Activated CD4-positive, alpha-beta memory T cell treated with anti-CD3 and anti-CD28 coated beads for 36 hours (primary cell): Measurements from ENCODE around the gene RAC3. TPM values are rescaled to one million over a fixed set of nuclear protein-coding genes. Genes with fewer than 3 reads are reported as not detected.
A peak's percentile ranks its signal among the peaks of the same experiment; 100 is the strongest.

Experiments
- CTCF ChIA-PET: fragments of 350-600 bp; sonication (Branson Sonifier 250); formaldehyde crosslinking; loops from one replicate; lab custom pipeline; 2021; ENCODE audit warnings: antibody characterized with exemption, inconsistent platforms; lab: Charles Lee
- POLR2A ChIA-PET: fragments of 350-600 bp; sonication (Branson Sonifier 250); formaldehyde crosslinking; loops from one replicate; lab custom pipeline; 2021; ENCODE audit warnings: antibody characterized with exemption; lab: Charles Lee
- DNase-seq: peaks from one replicate; pipeline ENCODE4 v3.0.0-alpha.2; 2020
- H3K27ac Mint-ChIP-seq: one replicate; pipeline ENCODE4 v1.8.0; 2021; ENCODE audit warnings: mixed read lengths
- H3K27me3 Mint-ChIP-seq: one replicate; pipeline ENCODE4 v1.8.0; 2021; ENCODE audit warnings: mixed read lengths
- H3K36me3 Mint-ChIP-seq: one replicate; pipeline ENCODE4 v1.8.0; 2021; ENCODE audit warnings: mixed read lengths
- H3K4me1 Mint-ChIP-seq: one replicate; pipeline ENCODE4 v1.8.0; 2021; ENCODE audit warnings: low read depth, mixed read lengths
- H3K4me3 Mint-ChIP-seq: one replicate; pipeline ENCODE4 v1.8.0; 2021; ENCODE audit warnings: mild to moderate bottlenecking, mixed read lengths
- H3K9me3 Mint-ChIP-seq: one replicate; pipeline ENCODE4 v1.8.0; 2021; ENCODE audit warnings: mixed read lengths
- intact Hi-C: fragments of 100-400 bp; cut with micrococcal nuclease; formaldehyde crosslinking; loops from one replicate; pipeline ENCODE4 v1.15.1; 2023
- total RNA-seq, 2 experiments: library from RNA; stranded (reverse); gene quantifications; one replicate each; pipeline ENCODE4 v1.2.3, GENCODE V29; 2021

RAC3 gene
- 1 to 10 TPM; 6.3 to 8.1 TPM for total RNA-seq

DNA sequence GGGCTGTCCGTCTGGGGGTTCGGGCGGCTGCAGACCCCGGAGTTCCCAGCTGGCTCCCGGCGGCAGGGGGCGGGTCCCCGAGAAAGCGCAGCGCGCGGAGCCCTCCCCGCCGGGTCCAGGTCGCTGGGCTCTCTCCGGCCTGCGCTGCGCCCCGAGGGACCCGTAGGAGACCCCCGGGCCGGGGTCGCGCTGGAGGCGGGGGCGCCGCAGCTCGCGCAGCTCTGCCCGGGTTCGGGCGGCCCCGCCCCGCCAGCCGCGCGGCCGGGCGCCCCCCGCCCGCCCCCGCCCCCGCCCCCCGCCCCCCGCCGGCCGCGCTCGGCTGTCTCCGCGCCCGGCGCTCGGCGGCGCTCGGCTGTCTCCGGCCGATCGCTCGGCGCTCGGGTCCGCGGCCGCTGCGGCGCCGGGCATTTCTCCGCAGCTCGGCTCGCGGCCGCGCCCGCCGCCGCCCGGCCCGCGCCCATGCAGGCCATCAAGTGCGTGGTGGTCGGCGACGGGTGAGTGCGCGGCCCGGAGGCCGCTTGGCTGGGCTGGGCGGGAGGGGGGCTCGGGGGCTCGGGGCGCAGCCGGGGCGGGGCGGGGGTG, at the start of gene RAC3:
RAC3 (plus strand) TSS at position 376 of the 582 bp plus-strand sequence; CDS start at position 460, 84 bp downstream.
- Mint-ChIP-seq H3K4me3 (peak within 1 kb of the TSS; percentile 76), H3K27ac (no peak within 1 kb of the TSS), H3K4me1 (peaks cover 14% of the 10 kb centered on the region), H3K27me3 (no peaks in the 10 kb centered on the region), H3K9me3 (no peaks in the 10 kb centered on the region), H3K36me3 (peaks cover 8% of the 10 kb centered on the region)
- CTCF ChIA-PET = interaction anchor here (1.0 to 4.9 kb wide), 11 partner anchors 11 to 383 kb away, joined by 3 to 54 read pairs (median 4); partner anchors contain the start of genes CENPX, GPS1 and RFNG
- no peak for DNase-seq
- intact Hi-C loops = loop anchor here (2.0 to 10.0 kb wide), 2 partner anchors 67 to 383 kb away; partner anchors contain the start of genes FASN, HEXD and OGFOD3
- POLR2A ChIA-PET = no interaction called here

DNA sequence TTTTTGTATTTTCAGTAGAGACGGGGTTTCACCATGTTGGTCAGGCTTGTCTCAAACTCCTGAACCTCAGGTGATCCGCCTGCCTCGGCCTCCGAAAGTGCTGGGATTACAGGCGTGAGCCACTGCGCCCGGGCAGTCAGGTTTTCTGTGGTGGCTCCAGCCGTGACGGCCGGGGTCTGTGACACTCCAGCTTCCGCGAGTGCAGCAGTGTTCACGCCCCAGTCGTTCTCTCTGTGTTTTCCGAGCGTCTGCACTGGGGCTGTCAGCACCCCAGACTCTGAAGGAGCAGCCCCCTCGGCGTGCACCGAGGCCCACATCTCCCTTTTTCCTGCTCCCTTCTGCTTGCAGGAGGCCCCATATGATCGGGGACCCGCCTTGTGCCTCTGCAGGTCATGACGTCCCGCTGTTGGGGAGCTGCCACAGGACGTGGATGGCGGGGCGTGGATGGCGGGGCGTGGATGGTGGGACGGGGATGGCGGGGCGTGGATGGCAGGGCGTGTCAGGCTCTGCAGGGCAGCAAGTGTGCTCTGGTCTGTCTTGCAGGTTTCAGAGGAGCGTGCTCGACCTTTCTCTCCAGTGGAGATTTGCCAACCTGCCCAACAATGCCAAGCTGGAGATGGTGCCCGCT, 48.4 kb upstream of the RAC3 start:
- intact Hi-C loops = no loop called here

DNA sequence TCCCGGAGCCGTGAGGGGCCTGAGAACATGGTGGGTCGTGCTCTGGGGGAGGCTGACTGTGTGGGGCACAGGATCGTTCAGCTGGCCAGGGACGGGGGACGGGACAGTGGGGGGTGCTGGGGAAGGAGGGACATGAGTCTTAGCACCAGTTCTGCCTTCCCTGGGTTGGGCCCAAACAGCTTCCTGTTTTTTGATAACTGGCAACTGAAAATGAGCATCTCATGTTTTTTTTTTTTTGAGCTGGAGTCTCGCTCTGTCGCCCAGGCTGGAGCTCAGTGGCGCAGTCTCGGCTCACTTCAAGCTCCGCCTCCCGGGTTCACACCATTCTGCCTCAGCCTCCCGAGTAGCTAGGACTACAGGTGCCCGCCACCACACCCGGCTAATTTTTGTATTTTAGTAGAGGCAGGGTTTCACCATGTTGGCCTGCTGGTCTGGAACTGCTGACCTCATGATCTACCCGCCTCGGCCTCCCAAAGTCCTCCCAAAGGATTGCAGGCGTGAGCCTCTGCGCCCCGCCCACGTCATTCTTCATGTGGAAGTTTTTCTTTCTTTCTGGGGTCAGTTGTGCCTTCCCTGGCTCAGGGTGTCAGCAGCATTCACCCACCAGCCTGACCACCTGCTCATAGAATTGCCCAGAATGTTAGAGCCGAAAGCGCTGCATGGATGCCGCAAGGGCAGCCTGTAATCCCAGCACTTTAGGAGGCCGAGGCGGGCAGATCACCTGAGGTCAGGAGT, 47.7 kb upstream of the RAC3 start:
- intact Hi-C loops = no loop called here
- peaks cover 21% of the 10 kb centered on the region for H3K4me1 Mint-ChIP-seq
- CTCF ChIA-PET = interaction anchor here (1.2 to 1.7 kb wide), 2 partner anchors 24 to 36 kb away, joined by 3 to 5 read pairs; no protein-coding TSS in a partner anchor

More for the DNA sequence above, 48.4 kb upstream of the RAC3 start:
- no peak for DNase-seq
- ChIA-PET CTCF (interaction anchor here (1.2 to 1.7 kb wide), 2 partner anchors 24 to 37 kb away, joined by 3 to 5 read pairs; no protein-coding TSS in a partner anchor), POLR2A (no interaction called here)
- Mint-ChIP-seq H3K27me3 (no peaks in the 10 kb centered on the region), H3K27ac (no peak overlapping the region), H3K36me3 (peaks cover 16% of the 10 kb centered on the region), H3K9me3 (no peaks in the 10 kb centered on the region), H3K4me1 (peaks cover 25% of the 10 kb centered on the region), H3K4me3 (no peak overlapping the region)

DNA sequence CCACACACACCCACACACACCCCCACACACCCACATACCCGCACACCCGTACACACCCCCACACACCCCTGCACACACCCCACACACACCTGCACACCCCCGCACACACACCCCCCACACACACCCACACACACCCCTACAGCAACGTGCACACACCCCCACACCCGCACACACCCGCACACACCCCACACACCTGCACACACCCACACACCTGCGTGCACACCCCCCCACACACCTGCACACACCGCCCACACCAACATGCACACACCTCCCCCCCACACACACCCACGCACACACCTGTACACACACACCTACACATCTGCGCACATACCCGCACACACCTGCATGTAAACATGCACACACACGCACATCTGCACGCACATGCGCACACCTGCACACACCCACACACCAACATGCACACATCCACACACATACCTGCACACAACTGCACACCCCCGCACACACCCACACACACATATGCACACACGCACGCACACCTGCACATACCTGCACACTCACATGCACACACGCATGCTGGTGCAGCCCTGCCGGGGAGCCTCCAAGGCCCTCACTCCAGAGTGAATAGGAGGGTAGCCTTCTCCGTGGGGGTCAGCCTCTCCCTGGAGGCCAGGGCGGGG, 46.6 kb upstream of the RAC3 start:
- Mint-ChIP-seq H3K4me3 (no peak overlapping the region), H3K4me1 (peaks cover 11% of the 10 kb centered on the region), H3K36me3 (peaks cover 16% of the 10 kb centered on the region), H3K9me3 (no peaks in the 10 kb centered on the region), H3K27me3 (no peaks in the 10 kb centered on the region), H3K27ac (no peak overlapping the region)
- DNase-seq = no peak
- ChIA-PET CTCF (interaction anchor here (1.4 kb wide), 1 partner anchor 25 kb away, joined by 5 read pairs; no protein-coding TSS in a partner anchor), POLR2A (interaction anchor here (0.7 kb wide), 1 partner anchor 100 kb away, joined by 3 read pairs; no protein-coding TSS in a partner anchor)
- intact Hi-C loops = no loop called here

More for the DNA sequence above, 47.7 kb upstream of the RAC3 start:
- no peak for DNase-seq
- POLR2A ChIA-PET = interaction anchor here (0.7 kb wide), 1 partner anchor 101 kb away, joined by 3 read pairs; no protein-coding TSS in a partner anchor
- Mint-ChIP-seq H3K27me3 (no peaks in the 10 kb centered on the region), H3K9me3 (no peaks in the 10 kb centered on the region), H3K36me3 (peaks cover 16% of the 10 kb centered on the region), H3K4me3 (no peak overlapping the region), H3K27ac (no peak overlapping the region)

DNA sequence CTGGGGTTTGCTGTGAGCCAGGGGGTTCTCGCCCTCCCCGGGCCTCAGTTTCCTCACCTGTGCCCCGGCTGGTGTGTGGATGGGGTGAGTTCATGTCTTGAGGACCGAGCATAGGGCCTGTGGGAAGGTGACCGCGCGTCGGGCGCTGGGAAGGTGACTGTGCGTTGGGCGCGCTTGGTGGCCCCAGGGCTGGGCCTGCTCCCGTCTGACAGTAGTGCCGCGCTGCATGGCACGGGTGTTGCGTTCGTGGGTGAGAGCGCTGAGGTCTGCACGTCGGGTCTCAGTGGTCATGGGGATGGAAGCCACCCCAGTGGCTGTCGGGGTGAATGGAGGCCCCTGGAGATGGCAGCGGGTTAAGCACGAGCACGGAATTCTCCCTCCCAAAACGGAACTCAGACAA, 44.9 kb upstream of the RAC3 start:
- Mint-ChIP-seq H3K4me1 (peaks cover 3% of the 10 kb centered on the region), H3K9me3 (no peaks in the 10 kb centered on the region), H3K36me3 (peaks cover 14% of the 10 kb centered on the region), H3K4me3 (no peak overlapping the region), H3K27ac (no peak overlapping the region), H3K27me3 (no peaks in the 10 kb centered on the region)
- intact Hi-C loops = no loop called here
- no peak for DNase-seq
- CTCF ChIA-PET = interaction anchor here (1.4 kb wide), 1 partner anchor 27 kb away, joined by 5 read pairs; no protein-coding TSS in a partner anchor
- POLR2A ChIA-PET = no interaction called here

DNA sequence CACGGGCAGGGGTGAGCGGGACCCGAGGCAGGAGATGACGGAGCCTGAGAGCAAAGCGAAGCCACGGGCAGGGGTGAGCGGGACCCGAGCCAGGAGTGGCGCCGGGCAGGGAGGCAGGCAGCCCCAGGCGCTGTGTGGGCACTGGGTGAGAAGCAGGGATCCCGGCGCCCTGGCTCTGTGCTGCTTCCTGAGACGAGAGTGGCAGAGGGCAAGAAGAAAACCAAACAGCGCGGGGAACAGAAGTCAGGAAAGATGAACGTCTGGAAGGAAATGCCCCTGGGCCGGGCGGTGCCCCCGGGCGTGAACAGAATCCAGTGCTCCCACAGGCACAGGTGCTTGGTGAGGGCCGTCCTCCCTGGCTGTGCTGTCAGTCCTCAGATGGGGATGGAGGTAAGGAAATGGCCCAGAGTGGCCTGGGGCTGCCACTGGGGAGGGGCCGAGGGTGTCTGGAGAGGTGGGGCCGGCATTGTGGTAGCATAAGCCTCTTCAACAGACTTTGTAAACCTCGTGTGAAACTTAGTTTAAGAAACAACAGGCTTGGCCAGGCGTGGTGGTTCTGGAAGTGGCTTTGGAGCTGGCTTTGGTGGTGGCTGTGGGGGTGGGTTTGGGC, 44.2 kb upstream of the RAC3 start:
- Mint-ChIP-seq H3K4me1 (peaks cover 3% of the 10 kb centered on the region), H3K36me3 (peaks cover 14% of the 10 kb centered on the region), H3K27ac (no peak overlapping the region), H3K27me3 (no peaks in the 10 kb centered on the region), H3K9me3 (no peaks in the 10 kb centered on the region), H3K4me3 (no peak overlapping the region)
- POLR2A ChIA-PET = no interaction called here
- intact Hi-C loops = no loop called here
- no peak for DNase-seq
- CTCF ChIA-PET = no interaction called here

DNA sequence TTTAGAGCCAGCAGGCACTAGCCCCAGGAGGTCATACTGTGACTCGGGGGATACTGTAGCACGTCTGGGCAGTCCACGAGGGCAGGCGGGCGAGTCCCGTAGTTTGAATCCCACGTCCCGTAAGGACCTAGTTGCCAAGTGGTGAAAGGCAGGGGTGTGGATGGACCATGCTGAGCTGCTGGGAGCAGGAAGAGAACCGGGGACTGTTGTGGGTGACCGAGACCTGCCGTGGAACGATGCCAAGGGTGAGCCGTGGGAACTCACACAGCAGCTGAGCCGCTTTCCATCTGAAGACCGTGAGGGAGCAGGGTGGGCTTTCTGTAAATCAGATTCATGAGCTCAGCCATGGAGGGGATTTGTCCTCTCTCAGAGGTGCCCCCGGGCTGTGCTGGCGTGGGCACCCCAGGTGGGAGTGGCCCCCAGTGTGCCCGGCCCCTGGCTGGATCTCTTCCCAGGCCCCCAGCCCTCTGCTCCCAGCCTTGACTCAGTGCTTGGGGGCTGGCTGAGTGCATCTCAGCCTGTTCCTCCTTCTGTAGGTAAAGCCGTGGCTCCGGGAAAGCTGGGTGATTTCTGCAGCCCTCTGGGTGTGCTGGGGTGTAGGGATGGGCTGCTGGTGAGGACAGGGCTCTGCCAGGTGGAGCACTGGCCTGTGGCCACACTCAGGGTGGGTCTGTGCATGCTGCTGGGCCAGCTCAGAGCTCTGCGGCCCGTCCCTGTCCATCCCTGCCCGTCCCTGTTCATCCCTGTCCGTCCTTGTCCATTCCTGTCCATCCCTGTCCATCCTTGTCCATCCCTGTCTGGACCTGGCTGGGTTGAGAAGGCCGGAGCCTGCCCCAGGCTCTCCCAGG, 40.4 kb upstream of the RAC3 start:
- H3K27me3 Mint-ChIP-seq = no peaks in the 10 kb centered on the region
- no peak overlapping the region for H3K4me3 Mint-ChIP-seq
- H3K27ac Mint-ChIP-seq = no peak overlapping the region
- peaks cover 6% of the 10 kb centered on the region for H3K36me3 Mint-ChIP-seq
- intact Hi-C loops = no loop called here
- POLR2A ChIA-PET = interaction anchor here (0.6 kb wide), 1 partner anchor 15 kb away, joined by 3 read pairs; no protein-coding TSS in a partner anchor
- DNase-seq = no peak
- H3K9me3 Mint-ChIP-seq = no peaks in the 10 kb centered on the region
- CTCF ChIA-PET = interaction anchor here (0.6 to 1.8 kb wide), 2 partner anchors 13 to 32 kb away, joined by 3 to 6 read pairs; no protein-coding TSS in a partner anchor
- H3K4me1 Mint-ChIP-seq = no peaks in the 10 kb centered on the region

DNA sequence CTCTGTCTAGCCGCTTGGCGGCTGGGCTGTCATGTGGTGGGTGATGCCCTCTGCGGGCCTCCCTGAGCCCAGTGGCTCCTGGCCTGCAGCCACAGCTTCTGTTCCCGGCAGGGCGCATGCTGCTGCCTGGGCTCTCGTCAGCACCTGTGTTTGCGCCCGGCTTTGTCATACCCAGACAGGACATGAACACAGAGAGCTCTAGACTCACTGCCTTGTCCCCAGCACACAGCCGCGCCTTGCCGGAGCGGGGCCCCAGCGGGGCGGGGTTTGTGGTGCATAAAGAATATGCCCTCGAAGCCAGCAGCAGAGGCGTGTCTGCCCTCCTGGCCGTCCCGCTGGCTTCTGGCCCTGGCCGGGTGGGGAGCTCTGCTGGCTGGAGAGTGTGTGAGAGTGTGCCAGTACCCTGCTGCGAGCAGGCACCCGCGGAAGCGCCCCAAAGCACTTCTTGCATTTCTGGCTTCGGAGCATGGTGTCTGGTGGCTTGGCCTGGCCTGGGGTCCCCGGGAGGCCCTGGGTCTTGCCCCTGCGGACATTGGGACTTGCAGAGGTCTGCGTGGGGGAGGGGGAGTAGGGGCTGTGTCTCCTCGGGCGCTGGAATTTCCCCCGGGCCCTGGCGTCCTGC, 39.7 kb upstream of the RAC3 start:
- no peak for DNase-seq
- Mint-ChIP-seq H3K36me3 (peaks cover 2% of the 10 kb centered on the region), H3K9me3 (no peaks in the 10 kb centered on the region), H3K27ac (no peak overlapping the region), H3K27me3 (no peaks in the 10 kb centered on the region), H3K4me1 (no peaks in the 10 kb centered on the region), H3K4me3 (no peak overlapping the region)
- ChIA-PET CTCF (interaction anchor here (1.8 kb wide), 1 partner anchor 32 kb away, joined by 6 read pairs; no protein-coding TSS in a partner anchor), POLR2A (no interaction called here)
- intact Hi-C loops = no loop called here

DNA sequence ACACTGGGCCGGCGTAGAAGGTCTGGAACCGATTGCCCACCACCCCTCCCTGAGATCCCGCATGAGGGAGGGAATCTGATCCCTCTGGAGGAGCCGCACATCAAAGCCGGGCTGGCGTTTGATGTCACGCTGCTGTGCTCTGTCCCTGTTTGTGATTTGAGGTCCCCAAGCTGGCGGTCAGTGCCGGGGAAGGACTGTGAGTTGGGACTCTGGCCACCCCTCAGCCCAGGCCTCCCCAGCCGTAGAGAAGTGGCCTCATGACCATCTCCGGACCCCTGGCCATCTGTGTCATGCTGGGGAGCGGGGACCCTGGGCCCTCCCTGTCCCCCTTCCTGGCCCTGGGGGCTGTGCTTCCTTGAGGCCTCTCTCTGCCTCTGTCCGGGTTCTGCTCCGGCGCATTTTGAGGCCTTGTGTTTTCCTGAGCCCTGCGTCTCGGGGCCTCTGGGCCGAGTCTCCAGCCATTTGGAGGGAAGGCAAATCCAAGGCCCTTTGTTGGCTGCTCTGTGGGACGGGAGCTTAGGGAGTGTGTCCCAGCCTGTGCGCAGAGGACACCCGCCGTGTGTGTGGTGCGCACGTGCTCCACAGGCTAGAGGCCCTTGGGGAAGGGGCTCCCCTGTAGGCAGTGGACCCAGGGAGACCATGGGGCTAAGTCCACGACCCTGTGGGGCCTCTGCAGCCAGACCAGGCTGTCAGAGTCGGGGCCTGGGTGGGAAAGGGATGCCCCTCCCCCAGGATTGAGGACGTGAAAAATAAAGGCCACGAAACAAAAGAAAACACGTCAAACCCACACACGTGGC, 39.0 kb upstream of the RAC3 start:
- DNase-seq = no peak
- Mint-ChIP-seq H3K36me3 (peaks cover 1% of the 10 kb centered on the region), H3K27me3 (no peaks in the 10 kb centered on the region), H3K9me3 (no peaks in the 10 kb centered on the region), H3K4me1 (no peaks in the 10 kb centered on the region), H3K27ac (no peak overlapping the region), H3K4me3 (no peak overlapping the region)
- ChIA-PET POLR2A (no interaction called here), CTCF (no interaction called here)
- intact Hi-C loops = no loop called here
